K562 (cell line): ENCODE results near the gene VTN. TPM values are rescaled to one million over a fixed set of nuclear protein-coding genes. Genes with fewer than 3 reads are reported as not detected.

ENCODE experiments used
- BCLAF1 ChIP-seq, 2 experiments: fragments of 450-650 bp in 1 of 2; IDR thresholded peaks; 2 replicates each; pipeline ENCODE4 v1.6.1; 2011 to 2017; ENCODE audit warnings: low read depth in 2 of 2, antibody characterized with exemption in 1 of 2, borderline replicate concordance in 1 of 2, low read length in 1 of 2, mild to moderate bottlenecking in 1 of 2, mixed read lengths in 1 of 2; ENCODE audit not compliant: control insufficient read depth in 1 of 2
- CTBP1 ChIP-seq: fragments of 450-650 bp; IDR thresholded peaks from 2 replicates; pipeline ENCODE4 v1.6.1; 2016; ENCODE audit warnings: borderline replicate concordance
- EP400 ChIP-seq: fragments of 450-650 bp; IDR thresholded peaks from 2 replicates; pipeline ENCODE4 v1.6.1; 2017; ENCODE audit warnings: antibody characterized with exemption, mild to moderate bottlenecking, moderate library complexity
- FOXP1 ChIP-seq: sonication (generic); formaldehyde crosslinking; IDR thresholded peaks from 2 replicates; pipeline ENCODE4 v1.8.0; 2022; ENCODE audit warnings: mild to moderate bottlenecking, missing genetic modification reagents
- GABPB1 ChIP-seq: sonication (generic); formaldehyde crosslinking; IDR thresholded peaks from 2 replicates; pipeline ENCODE4 v1.8.0; 2022; ENCODE audit warnings: mild to moderate bottlenecking, missing genetic modification reagents
- GATA2 ChIP-seq: sonication (generic); formaldehyde crosslinking; IDR thresholded peaks from 2 replicates; pipeline ENCODE4 v1.4.0; 2020; ENCODE audit warnings: mild to moderate bottlenecking, missing genetic modification reagents
- GTF2A2 ChIP-seq: IDR thresholded peaks from 2 replicates; pipeline ENCODE4 v1.6.1; 2016; ENCODE audit warnings: mild to moderate bottlenecking, missing genetic modification characterization, missing compliant biosample characterization
- HLTF ChIP-seq: fragments of 450-650 bp; IDR thresholded peaks from 2 replicates; pipeline ENCODE4 v1.6.1; 2016
- IRF2 ChIP-seq: sonication (generic); formaldehyde crosslinking; IDR thresholded peaks from 2 replicates; pipeline ENCODE4 v1.8.1; 2022; ENCODE audit warnings: mild to moderate bottlenecking, missing genetic modification reagents
- KHSRP ChIP-seq: fragments of 450-650 bp; IDR thresholded peaks from 2 replicates; pipeline ENCODE4 v1.6.1; 2017
- KLF10 ChIP-seq: fragments of 250-450 bp; sonication (Bioruptor Pico); IDR thresholded peaks from 2 replicates; pipeline ENCODE4 v1.6.1; 2021; ENCODE audit warnings: matching md5 sums
- MCM3 ChIP-seq: fragments of 450-650 bp; IDR thresholded peaks from 2 replicates; pipeline ENCODE4 v1.6.1; 2016
- NUFIP1 ChIP-seq: fragments of 450-650 bp; IDR thresholded peaks from 2 replicates; pipeline ENCODE4 v1.6.1; 2018; ENCODE audit not compliant: partially characterized antibody
- RBBP5 ChIP-seq: fragments of 200-600 bp; sonication (generic); IDR thresholded peaks from 2 replicates; pipeline ENCODE4 v1.6.1; 2012; ENCODE audit warnings: borderline replicate concordance, mild to moderate bottlenecking, low read length, control low read depth, inconsistent platforms; ENCODE audit not compliant: insufficient read depth, poor library complexity, severe bottlenecking
- RNF2 ChIP-seq: sonication (generic); IDR thresholded peaks from 2 replicates; pipeline ENCODE4 v1.6.1; 2016
- SMAD4 ChIP-seq: fragments of 250-450 bp; sonication (Bioruptor Pico); conservative IDR thresholded peaks from 2 replicates; pipeline ENCODE4 v1.8.0; 2021; ENCODE audit warnings: inconsistent platforms, mild to moderate bottlenecking, moderate library complexity
- SMARCA4 ChIP-seq: fragments of 450-650 bp; IDR thresholded peaks from 2 replicates; pipeline ENCODE4 v1.6.1; 2016
- SRSF1 ChIP-seq: fragments of 200-400 bp; formaldehyde crosslinking; IDR thresholded peaks from 2 replicates; pipeline ENCODE4 v1.6.1; 2017; ENCODE audit warnings: mild to moderate bottlenecking, low read depth, low read length, moderate library complexity
- XRCC3 ChIP-seq: fragments of 450-650 bp; IDR thresholded peaks from 2 replicates; pipeline ENCODE4 v1.6.1; 2017; ENCODE audit warnings: mild to moderate bottlenecking, moderate library complexity
- ZEB2 ChIP-seq: fragments of 450-650 bp; IDR thresholded peaks from 2 replicates; pipeline ENCODE4 v1.6.1; 2016
- ZKSCAN1 ChIP-seq: fragments of 150-350 bp; IDR thresholded peaks from 2 replicates; pipeline ENCODE4 v1.6.1; 2016; ENCODE audit warnings: low read depth, low read length
- ZNF143 ChIP-seq: sonication (generic); formaldehyde crosslinking; IDR thresholded peaks from 2 replicates; pipeline ENCODE4 v1.9.0; 2022; ENCODE audit warnings: mild to moderate bottlenecking, missing genetic modification reagents
- ZNF165 ChIP-seq: fragments of 250-450 bp; sonication (Bioruptor Pico); IDR thresholded peaks from 2 replicates; pipeline ENCODE4 v1.4.0; 2020; ENCODE audit warnings: borderline replicate concordance
- ZNF24 ChIP-seq: fragments of 450-650 bp; IDR thresholded peaks from 2 replicates; pipeline ENCODE4 v1.6.1; 2016
- ZNF589 ChIP-seq: fragments of 200-800 bp; sonication (Bioruptor generic); IDR thresholded peaks from 2 replicates; pipeline ENCODE4 v1.6.1; 2016; ENCODE audit warnings: low read depth, missing genetic modification characterization, missing compliant biosample characterization
- polyA plus RNA-seq, 8 experiments: library from polyadenylated mRNA; depleted of rRNA in 4 of 8; stranded (reverse) in 5 of 8; unstranded in 3 of 8; fragments of >200 nt; fragmentation: Nextera tagmentation in 2 of 8; fragmentation: Illumina TruSeq in 1 of 8; extraction: Ambion mirVana in 2 of 8; extraction: Trizol in 1 of 8; gene quantifications; 2 replicates each; pipeline versions ENCODE4 v1.2.1 to v1.2.3, GENCODE V29; 2011 to 2014; ENCODE audit warnings: inconsistent platforms in 1 of 8, missing spikeins in 1 of 8
- total RNA-seq, 7 experiments: library from RNA; depleted of rRNA in 6 of 7; stranded (reverse); fragments of >200 nt in 6 of 7; fragmentation: Illumina TruSeq in 2 of 7; extraction: Trizol in 2 of 7; gene quantifications; 2 replicates each; pipeline versions ENCODE4 v1.2.1 to v1.2.3, GENCODE V29; 2011 to 2021; ENCODE audit warnings: low replicate concordance in 1 of 7
- TF ChIP-seq, protein P1 (sequence below): fragments of 250-450 bp; sonication (Bioruptor Pico); IDR thresholded peaks from 2 replicates; pipeline ENCODE4 v1.5.0; 2021
- TF ChIP-seq, protein P2 (sequence below): fragments of 200-800 bp; sonication (Bioruptor generic); IDR thresholded peaks from 2 replicates; pipeline ENCODE4 v1.6.1; 2017; ENCODE audit warnings: missing genetic modification characterization, missing compliant biosample characterization

The VTN gene
- total and polyA plus RNA-seq, 9 of the 15 experiments (the other 6 are each of a cell fraction or from before 2014, with no cell fraction given) = 0.13 to 1.0 (median 0.29) TPM; not detected in 1

- TF ChIP-seq BCLAF1 (IDR thresholded peaks at IDR 0.05; ENCODE audit: borderline replicate concordance in 1 of 2, control insufficient read depth in 1 of 2, low read depth in 2 of 2, low read length in 1 of 2) (no peak), ZNF589 (CRISPR knock-in tag) (peak; percentile 80), MCM3 (no peak), RNF2 (no peak), ZKSCAN1 (no peak), SMARCA4 (no peak), HLTF (no peak), RBBP5 (peak; percentile 81), IRF2 (no peak), EP400 (peak; percentile 88), ZNF24 (no peak), XRCC3 (no peak), GABPB1 (CRISPR knock-in tag) (peak; percentile 99), GTF2A2 (tag) (no peak), SRSF1 (no peak), SMAD4 (CRISPR knock-in tag) (peak; percentile 48; the same call in 1 of the 2 replicates), NUFIP1 (no peak), KLF10 (CRISPR knock-in tag) (no peak), ZEB2 (no peak), ZNF165 (CRISPR knock-in tag) (0 out of 2 replicates have a peak, but pooled peaks have one; percentile 39), ZNF143 (CRISPR knock-in tag) (peak; percentile 95), KHSRP (peak; percentile 93), GATA2 (no peak), FOXP1 (peak; percentile 74), CTBP1 (no peak; the same call in 1 of the 2 replicates)
- TF ChIP-seq, protein P1, sequence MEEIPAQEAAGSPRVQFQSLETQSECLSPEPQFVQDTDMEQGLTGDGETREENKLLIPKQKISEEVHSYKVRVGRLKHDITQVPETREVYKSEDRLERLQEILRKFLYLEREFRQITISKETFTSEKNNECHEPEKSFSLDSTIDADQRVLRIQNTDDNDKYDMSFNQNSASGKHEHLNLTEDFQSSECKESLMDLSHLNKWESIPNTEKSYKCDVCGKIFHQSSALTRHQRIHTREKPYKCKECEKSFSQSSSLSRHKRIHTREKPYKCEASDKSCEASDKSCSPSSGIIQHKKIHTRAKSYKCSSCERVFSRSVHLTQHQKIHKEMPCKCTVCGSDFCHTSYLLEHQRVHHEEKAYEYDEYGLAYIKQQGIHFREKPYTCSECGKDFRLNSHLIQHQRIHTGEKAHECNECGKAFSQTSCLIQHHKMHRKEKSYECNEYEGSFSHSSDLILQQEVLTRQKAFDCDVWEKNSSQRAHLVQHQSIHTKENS (CRISPR knock-in tag) = no peak
- TF ChIP-seq, protein P2, sequence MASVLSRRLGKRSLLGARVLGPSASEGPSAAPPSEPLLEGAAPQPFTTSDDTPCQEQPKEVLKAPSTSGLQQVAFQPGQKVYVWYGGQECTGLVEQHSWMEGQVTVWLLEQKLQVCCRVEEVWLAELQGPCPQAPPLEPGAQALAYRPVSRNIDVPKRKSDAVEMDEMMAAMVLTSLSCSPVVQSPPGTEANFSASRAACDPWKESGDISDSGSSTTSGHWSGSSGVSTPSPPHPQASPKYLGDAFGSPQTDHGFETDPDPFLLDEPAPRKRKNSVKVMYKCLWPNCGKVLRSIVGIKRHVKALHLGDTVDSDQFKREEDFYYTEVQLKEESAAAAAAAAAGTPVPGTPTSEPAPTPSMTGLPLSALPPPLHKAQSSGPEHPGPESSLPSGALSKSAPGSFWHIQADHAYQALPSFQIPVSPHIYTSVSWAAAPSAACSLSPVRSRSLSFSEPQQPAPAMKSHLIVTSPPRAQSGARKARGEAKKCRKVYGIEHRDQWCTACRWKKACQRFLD = peak; percentile 86
These were observed 34.7 kb downstream of the VTN start, which contains the start of the genes IFT20 and TNFAIP1 (continued) for GRCh38 chr17:28335201-28335958.
